Measurements from ENCODE around the gene PKP4.

Gene PKP4

GRCh38 chr2:158665536-158666302, 209.0 kb downstream of the PKP4 start:
- no peak for DNase-seq (ENCODE audit: low spot score)
- no peak overlapping the region for H3K27ac ChIP-seq
- H3K4me3 ChIP-seq, result no peak overlapping the region
- TF ChIP-seq, protein P1, sequence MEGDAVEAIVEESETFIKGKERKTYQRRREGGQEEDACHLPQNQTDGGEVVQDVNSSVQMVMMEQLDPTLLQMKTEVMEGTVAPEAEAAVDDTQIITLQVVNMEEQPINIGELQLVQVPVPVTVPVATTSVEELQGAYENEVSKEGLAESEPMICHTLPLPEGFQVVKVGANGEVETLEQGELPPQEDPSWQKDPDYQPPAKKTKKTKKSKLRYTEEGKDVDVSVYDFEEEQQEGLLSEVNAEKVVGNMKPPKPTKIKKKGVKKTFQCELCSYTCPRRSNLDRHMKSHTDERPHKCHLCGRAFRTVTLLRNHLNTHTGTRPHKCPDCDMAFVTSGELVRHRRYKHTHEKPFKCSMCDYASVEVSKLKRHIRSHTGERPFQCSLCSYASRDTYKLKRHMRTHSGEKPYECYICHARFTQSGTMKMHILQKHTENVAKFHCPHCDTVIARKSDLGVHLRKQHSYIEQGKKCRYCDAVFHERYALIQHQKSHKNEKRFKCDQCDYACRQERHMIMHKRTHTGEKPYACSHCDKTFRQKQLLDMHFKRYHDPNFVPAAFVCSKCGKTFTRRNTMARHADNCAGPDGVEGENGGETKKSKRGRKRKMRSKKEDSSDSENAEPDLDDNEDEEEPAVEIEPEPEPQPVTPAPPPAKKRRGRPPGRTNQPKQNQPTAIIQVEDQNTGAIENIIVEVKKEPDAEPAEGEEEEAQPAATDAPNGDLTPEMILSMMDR (IDR thresholded peaks at IDR 0.05), result no peak

- TF ChIP-seq, protein P1 (IDR thresholded peaks at IDR 0.05), result no peak
- peak overlapping the region in 1 of 2 donors; percentile 2 for H3K27ac ChIP-seq
- DNase-seq (ENCODE audit: low spot score), result no peak
- H3K4me3 ChIP-seq, result no peak overlapping the region
Observed at GRCh38 chr2:158666969-158667368, 210.2 kb downstream of the PKP4 start.

DNA sequence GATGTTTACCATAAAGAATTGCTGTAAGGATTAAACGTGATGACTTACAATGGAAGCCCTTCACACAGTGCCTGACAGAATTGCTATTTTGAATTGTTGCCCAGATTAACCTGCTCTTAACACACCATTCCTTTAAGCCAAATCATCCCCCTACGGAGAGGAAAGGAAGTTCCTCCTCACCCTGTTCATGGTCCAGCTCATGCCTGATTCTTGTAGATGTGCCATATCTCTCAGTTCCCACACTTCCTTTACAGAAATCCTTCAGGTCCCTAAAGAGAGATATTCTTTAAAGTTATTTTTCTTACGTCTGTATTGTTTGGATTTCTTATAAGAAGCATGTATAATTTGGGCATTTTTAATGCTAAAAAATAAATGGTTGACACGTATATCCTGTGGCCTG, 210.8 kb downstream of the PKP4 start:
- TF ChIP-seq, protein P1 (IDR thresholded peaks at IDR 0.05), result no peak
- no peak overlapping the region for H3K4me3 ChIP-seq
- DNase-seq (ENCODE audit: low spot score), result no peak
- H3K27ac ChIP-seq, result peak overlapping the region in 1 of 2 donors; percentile 2

- TF ChIP-seq, protein P1 (IDR thresholded peaks at IDR 0.05), result no peak
- H3K4me3 ChIP-seq, result no peak overlapping the region
- no peak for DNase-seq (ENCODE audit: low spot score)
- no peak overlapping the region for H3K27ac ChIP-seq
Observed at GRCh38 chr2:158668001-158668765, 211.4 kb downstream of the PKP4 start.

DNA sequence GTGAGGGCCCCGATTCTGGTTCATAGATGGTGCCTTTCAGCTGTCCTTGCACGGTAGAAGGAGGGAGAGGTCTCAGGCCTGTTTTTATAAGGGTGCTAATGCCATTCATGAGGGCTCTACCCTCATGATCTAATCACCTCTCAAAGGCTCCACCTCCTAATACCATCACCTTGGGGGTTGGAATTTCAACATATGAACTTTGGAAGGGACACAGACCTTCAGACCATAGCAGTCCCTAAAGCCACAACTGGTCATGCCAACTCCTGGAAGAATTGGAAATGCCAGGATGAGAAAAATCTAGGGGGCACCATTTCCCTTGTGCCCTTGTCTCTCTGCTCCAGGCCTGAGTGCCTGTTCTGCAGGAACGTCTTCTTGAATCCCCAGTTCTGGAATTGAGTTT, 213.5 kb downstream of the PKP4 start:
- Histone ChIP-seq H3K4me3 (no peak overlapping the region), H3K27ac (no peak overlapping the region)
- TF ChIP-seq, protein P1 (IDR thresholded peaks at IDR 0.05), result no peak
- no peak for DNase-seq (ENCODE audit: low spot score)

DNA sequence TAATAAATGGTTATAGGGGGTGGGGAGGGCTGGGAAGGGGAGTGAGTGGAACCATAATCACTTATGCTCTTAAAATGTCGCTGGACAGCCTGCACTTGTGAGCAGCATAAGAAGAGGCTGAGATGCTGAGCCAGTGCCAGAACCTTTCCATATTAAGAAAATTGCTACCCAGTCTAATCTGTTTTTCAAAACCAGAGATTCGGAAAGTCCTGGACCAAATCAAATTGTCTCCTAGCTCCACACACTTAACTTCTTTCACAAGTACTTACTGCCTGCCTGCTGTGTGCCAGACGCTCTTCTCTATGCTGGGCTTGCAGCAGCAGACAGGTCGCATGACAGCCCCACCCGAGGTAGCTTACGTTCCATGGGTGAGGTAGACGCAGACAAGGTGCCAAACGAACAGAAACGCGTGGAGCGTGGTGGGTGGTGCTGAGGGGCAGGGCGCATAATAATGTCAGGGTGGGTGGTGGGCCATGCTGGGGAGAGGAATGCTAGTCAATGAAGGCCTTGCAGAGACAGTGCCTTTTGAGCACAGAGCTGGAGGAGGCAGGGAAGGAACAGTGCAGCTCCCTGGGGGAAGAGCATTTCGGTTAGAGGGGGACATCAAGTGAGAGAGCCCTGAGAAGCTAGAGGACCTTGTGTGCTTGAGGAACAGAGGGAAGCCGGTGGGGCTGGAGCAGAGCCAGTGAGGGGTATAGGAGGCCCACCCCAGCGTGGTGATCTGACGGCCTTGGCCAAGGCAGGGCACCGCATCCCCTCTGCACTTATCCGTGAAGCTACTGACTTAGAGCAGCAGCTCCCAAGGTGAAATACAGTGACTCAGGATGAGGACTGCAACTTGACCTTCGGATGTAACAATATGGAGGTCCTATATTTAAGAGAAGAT, 214.9 kb downstream of the PKP4 start:
- TF ChIP-seq, protein P1 (IDR thresholded peaks at IDR 0.05), result no peak
- Histone ChIP-seq H3K4me3 (no peak overlapping the region), H3K27ac (no peak overlapping the region)
- no peak for DNase-seq (ENCODE audit: low spot score)

All from coronary artery (tissue), 2 donors.